Measurements from ENCODE around the gene TIGD3. TPM values are rescaled to one million over a fixed set of nuclear protein-coding genes. Genes with fewer than 3 reads are reported as not detected.

TIGD3 gene
- total and polyA plus RNA-seq, 9 of the 15 experiments (the other 6 are each of a cell fraction or from before 2014, with no cell fraction given): 0.06 to 1.3 (median 0.56) TPM

DNA sequence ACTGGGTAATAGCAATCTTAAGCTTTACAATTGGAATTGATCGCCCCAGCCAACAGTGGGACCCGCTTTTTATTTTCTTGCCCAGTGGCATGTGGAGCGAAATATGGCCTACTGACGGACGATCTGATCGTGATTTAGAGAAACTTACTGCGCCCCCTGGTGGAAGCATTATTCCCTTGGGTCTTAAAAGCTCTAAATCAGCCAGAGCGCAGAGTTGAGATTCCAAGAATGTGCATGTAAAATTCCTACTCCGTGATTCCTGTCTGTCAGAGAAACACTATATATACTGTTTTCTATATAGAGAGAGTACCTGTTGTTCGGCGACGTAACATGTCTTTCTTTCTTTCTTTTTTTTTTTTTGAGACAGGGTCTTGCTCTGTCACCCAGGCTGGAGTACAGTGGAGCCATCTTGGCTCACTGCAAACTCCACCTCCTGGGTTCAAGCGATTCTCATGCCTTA is 24.6 kb upstream of the TIGD3 start (continued):
- TF ChIP-seq PTTG1 (tag; IDR thresholded peaks at IDR 0.05; ENCODE audit: low read depth): no peak
- no peak for TF ChIP-seq SIRT6 (IDR thresholded peaks at IDR 0.05; ENCODE audit: low read depth, low read length)
- TF ChIP-seq ARID2 (IDR thresholded peaks at IDR 0.05): no peak
- no peak for TF ChIP-seq GTF3C2 (IDR thresholded peaks at IDR 0.05; ENCODE audit: borderline replicate concordance, extremely low read depth, insufficient read length)
- TF ChIP-seq POLR3G (IDR thresholded peaks at IDR 0.05; ENCODE audit: extremely low read depth, insufficient read length, insufficient replicate concordance): no peak
- TF ChIP-seq TSHZ1 (CRISPR knock-in tag; IDR thresholded peaks at IDR 0.05): no peak
- TF ChIP-seq NCOR1 (IDR thresholded peaks at IDR 0.05): no peak
- TF ChIP-seq, protein P1, sequence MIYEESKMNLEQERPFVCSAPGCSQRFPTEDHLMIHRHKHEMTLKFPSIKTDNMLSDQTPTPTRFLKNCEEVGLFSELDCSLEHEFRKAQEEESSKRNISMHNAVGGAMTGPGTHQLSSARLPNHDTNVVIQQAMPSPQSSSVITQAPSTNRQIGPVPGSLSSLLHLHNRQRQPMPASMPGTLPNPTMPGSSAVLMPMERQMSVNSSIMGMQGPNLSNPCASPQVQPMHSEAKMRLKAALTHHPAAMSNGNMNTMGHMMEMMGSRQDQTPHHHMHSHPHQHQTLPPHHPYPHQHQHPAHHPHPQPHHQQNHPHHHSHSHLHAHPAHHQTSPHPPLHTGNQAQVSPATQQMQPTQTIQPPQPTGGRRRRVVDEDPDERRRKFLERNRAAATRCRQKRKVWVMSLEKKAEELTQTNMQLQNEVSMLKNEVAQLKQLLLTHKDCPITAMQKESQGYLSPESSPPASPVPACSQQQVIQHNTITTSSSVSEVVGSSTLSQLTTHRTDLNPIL (CRISPR knock-in tag; IDR thresholded peaks at IDR 0.05): no peak
- no peak for TF ChIP-seq SETDB1 (IDR thresholded peaks at IDR 0.05; ENCODE audit: low read length)
- TF ChIP-seq BACH1 (tag; IDR thresholded peaks at IDR 0.05): no peak
- TF ChIP-seq, protein P2, sequence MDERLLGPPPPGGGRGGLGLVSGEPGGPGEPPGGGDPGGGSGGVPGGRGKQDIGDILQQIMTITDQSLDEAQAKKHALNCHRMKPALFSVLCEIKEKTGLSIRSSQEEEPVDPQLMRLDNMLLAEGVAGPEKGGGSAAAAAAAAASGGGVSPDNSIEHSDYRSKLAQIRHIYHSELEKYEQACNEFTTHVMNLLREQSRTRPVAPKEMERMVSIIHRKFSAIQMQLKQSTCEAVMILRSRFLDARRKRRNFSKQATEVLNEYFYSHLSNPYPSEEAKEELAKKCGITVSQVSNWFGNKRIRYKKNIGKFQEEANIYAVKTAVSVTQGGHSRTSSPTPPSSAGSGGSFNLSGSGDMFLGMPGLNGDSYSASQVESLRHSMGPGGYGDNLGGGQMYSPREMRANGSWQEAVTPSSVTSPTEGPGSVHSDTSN (CRISPR knock-in tag; IDR thresholded peaks at IDR 0.05; ENCODE audit: low read depth): no peak
- TF ChIP-seq, protein P2 (tag; conservative IDR thresholded peaks at IDR 0.05; ENCODE audit: low read depth): peak; percentile 61
- TF ChIP-seq, protein P3, sequence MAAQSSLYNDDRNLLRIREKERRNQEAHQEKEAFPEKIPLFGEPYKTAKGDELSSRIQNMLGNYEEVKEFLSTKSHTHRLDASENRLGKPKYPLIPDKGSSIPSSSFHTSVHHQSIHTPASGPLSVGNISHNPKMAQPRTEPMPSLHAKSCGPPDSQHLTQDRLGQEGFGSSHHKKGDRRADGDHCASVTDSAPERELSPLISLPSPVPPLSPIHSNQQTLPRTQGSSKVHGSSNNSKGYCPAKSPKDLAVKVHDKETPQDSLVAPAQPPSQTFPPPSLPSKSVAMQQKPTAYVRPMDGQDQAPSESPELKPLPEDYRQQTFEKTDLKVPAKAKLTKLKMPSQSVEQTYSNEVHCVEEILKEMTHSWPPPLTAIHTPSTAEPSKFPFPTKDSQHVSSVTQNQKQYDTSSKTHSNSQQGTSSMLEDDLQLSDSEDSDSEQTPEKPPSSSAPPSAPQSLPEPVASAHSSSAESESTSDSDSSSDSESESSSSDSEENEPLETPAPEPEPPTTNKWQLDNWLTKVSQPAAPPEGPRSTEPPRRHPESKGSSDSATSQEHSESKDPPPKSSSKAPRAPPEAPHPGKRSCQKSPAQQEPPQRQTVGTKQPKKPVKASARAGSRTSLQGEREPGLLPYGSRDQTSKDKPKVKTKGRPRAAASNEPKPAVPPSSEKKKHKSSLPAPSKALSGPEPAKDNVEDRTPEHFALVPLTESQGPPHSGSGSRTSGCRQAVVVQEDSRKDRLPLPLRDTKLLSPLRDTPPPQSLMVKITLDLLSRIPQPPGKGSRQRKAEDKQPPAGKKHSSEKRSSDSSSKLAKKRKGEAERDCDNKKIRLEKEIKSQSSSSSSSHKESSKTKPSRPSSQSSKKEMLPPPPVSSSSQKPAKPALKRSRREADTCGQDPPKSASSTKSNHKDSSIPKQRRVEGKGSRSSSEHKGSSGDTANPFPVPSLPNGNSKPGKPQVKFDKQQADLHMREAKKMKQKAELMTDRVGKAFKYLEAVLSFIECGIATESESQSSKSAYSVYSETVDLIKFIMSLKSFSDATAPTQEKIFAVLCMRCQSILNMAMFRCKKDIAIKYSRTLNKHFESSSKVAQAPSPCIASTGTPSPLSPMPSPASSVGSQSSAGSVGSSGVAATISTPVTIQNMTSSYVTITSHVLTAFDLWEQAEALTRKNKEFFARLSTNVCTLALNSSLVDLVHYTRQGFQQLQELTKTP (IDR thresholded peaks at IDR 0.05; ENCODE audit: low read depth in 1 of 2, partially characterized antibody in 2 of 2): peak; percentile 33 to 34
